ENCODE measurements around the gene ASXL3. TPM values are rescaled to one million over a fixed set of nuclear protein-coding genes. Genes with fewer than 3 reads are reported as not detected.

The ASXL3 gene
- total and polyA plus RNA-seq, 2 donors (not counting 3 experiments of a cell fraction or from before 2014, with no cell fraction given): 0.07 to 0.27 TPM

- Histone ChIP-seq H3K9me3 (replicated peaks; ENCODE audit: control insufficient read depth, insufficient read depth, low read length) (no peaks in the 10 kb centered on the region), H3K79me2 (ENCODE audit: control insufficient read depth, insufficient read depth, low read length) (no peaks in the 10 kb centered on the region), H2AFZ (ENCODE audit: low read depth, low read length) (no peak overlapping the region), H3K9me1 (replicated peaks; ENCODE audit: control insufficient read depth, extremely low read depth, insufficient read depth, low read length) (no peaks in the 10 kb centered on the region), H3K9ac (replicated peaks; ENCODE audit: extremely low read depth, insufficient read depth, low read length) (no peak overlapping the region), H4K20me1 (replicated peaks; ENCODE audit: control insufficient read depth, extremely low read depth, insufficient read depth, low read length) (no peaks in the 10 kb centered on the region), H3K4me2 (ENCODE audit: insufficient read depth, low read length) (no peak overlapping the region), H3K27me3 (ENCODE audit: control insufficient read depth in 2 of 2, insufficient read depth in 2 of 2, low read length in 2 of 2) (no peaks in the 10 kb centered on the region), H3K36me3 (ENCODE audit: control insufficient read depth in 2 of 2, extremely low read depth in 1 of 2, insufficient read depth in 2 of 2, low read length in 2 of 2) (no peaks in the 10 kb centered on the region), H3K27ac (ENCODE audit: insufficient read depth, low read depth, low read length) (no peak overlapping the region), H3K4me3 (replicated peaks in 1 of 3; ENCODE audit: insufficient read depth in 1 of 3, low read depth in 1 of 3, low read length in 3 of 3) (no peak overlapping the region), H3K4me1 (ENCODE audit: control insufficient read depth, extremely low read depth, insufficient read depth, low read length) (no peaks in the 10 kb centered on the region)
- intact Hi-C loops (cut with micrococcal nuclease) (no loop called here), dilution Hi-C loops (cut with MboI; ENCODE audit: extremely low pct_ligation_motif_present, low sequenced_read_pairs) (no loop called here)
- no peak for DNase-seq (ENCODE audit: low read depth, low spot score)
- ChIA-PET POLR2A (no interaction called here), CTCF (no interaction called here)
- no peak for FAIRE-seq
- TF ChIP-seq, protein P1, sequence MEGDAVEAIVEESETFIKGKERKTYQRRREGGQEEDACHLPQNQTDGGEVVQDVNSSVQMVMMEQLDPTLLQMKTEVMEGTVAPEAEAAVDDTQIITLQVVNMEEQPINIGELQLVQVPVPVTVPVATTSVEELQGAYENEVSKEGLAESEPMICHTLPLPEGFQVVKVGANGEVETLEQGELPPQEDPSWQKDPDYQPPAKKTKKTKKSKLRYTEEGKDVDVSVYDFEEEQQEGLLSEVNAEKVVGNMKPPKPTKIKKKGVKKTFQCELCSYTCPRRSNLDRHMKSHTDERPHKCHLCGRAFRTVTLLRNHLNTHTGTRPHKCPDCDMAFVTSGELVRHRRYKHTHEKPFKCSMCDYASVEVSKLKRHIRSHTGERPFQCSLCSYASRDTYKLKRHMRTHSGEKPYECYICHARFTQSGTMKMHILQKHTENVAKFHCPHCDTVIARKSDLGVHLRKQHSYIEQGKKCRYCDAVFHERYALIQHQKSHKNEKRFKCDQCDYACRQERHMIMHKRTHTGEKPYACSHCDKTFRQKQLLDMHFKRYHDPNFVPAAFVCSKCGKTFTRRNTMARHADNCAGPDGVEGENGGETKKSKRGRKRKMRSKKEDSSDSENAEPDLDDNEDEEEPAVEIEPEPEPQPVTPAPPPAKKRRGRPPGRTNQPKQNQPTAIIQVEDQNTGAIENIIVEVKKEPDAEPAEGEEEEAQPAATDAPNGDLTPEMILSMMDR (IDR thresholded peaks at IDR 0.05; ENCODE audit: extremely low read depth in 1 of 2, insufficient read depth in 1 of 2, low read depth in 1 of 2, low read length in 2 of 2): no peak
- TF ChIP-seq GATA2 (IDR thresholded peaks at IDR 0.05; ENCODE audit: insufficient read depth, insufficient read length, low read depth, low read length) (no peak), EZH2 (IDR thresholded peaks at IDR 0.05; ENCODE audit: borderline replicate concordance, low read depth, low read length, severe bottlenecking) (no peak), JUN (IDR thresholded peaks at IDR 0.05; ENCODE audit: borderline replicate concordance, insufficient read depth, insufficient read length, low read depth) (no peak), MYC (IDR thresholded peaks at IDR 0.05; ENCODE audit: low read depth, low read length) (no peak), FOS (IDR thresholded peaks at IDR 0.05; ENCODE audit: borderline replicate concordance, insufficient read depth, low read length) (no peak), POLR2AphosphoS5 (IDR thresholded peaks at IDR 0.05; ENCODE audit: insufficient read depth, low read depth, low read length) (no peak), POLR2A (IDR thresholded peaks at IDR 0.05; ENCODE audit: low read depth, low read length) (no peak)
- TF ChIP-seq, protein P2, sequence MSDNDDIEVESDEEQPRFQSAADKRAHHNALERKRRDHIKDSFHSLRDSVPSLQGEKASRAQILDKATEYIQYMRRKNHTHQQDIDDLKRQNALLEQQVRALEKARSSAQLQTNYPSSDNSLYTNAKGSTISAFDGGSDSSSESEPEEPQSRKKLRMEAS (IDR thresholded peaks at IDR 0.05; ENCODE audit: insufficient read depth, insufficient read length): no peak
- BruUV-seq (replicated peaks): no TSS peak
Measured at GRCh38 chr18:33741760-33742159, 163.7 kb downstream of the ASXL3 start.
